ENCODE data around the gene TM7SF3.

Gene TM7SF3

GRCh38 chr12:27008081-27008480 is 6.1 kb downstream of the TM7SF3 start:
- H3K4me3 ChIP-seq (ENCODE audit: low read depth, low read length), result no peak overlapping the region
- DNase-seq (ENCODE audit: low read depth), result no peak
- TF ChIP-seq CTCF (IDR thresholded peaks at IDR 0.05; ENCODE audit: insufficient read depth, low read depth, low read length, missing control alignments), result no peak

GRCh38 chr12:27006797-27007467 is 7.3 kb downstream of the TM7SF3 start:
- DNase-seq (ENCODE audit: low read depth), result no peak
- no peak for TF ChIP-seq CTCF (IDR thresholded peaks at IDR 0.05; ENCODE audit: insufficient read depth, low read depth, low read length, missing control alignments)
- H3K4me3 ChIP-seq (ENCODE audit: low read depth, low read length), result no peak overlapping the region

GRCh38 chr12:27005495-27005894 is 8.7 kb downstream of the TM7SF3 start:
- no peak overlapping the region for H3K4me3 ChIP-seq (ENCODE audit: low read depth, low read length)
- no peak for DNase-seq (ENCODE audit: low read depth)
- no peak for TF ChIP-seq CTCF (IDR thresholded peaks at IDR 0.05; ENCODE audit: insufficient read depth, low read depth, low read length, missing control alignments)

GRCh38 chr12:27003421-27004381 is 10.5 kb downstream of the TM7SF3 start:
- H3K4me3 ChIP-seq (ENCODE audit: low read depth, low read length), result no peak overlapping the region
- DNase-seq (ENCODE audit: low read depth), result no peak
- TF ChIP-seq CTCF (IDR thresholded peaks at IDR 0.05; ENCODE audit: insufficient read depth, low read depth, low read length, missing control alignments), result no peak

- TF ChIP-seq CTCF (IDR thresholded peaks at IDR 0.05; ENCODE audit: insufficient read depth, low read depth, low read length, missing control alignments), result no peak
- DNase-seq (ENCODE audit: low read depth), result no peak
- H3K4me3 ChIP-seq (ENCODE audit: low read depth, low read length), result no peak overlapping the region
Measured at GRCh38 chr12:27002141-27002540, 12.0 kb downstream of the TM7SF3 start.

GRCh38 chr12:27001663-27002062 is 12.5 kb downstream of the TM7SF3 start:
- no peak for DNase-seq (ENCODE audit: low read depth)
- no peak overlapping the region for H3K4me3 ChIP-seq (ENCODE audit: low read depth, low read length)
- TF ChIP-seq CTCF (IDR thresholded peaks at IDR 0.05; ENCODE audit: insufficient read depth, low read depth, low read length, missing control alignments), result no peak
